Activated T-helper 1 cell treated with Interleukin-2 at 50 U/mL for 16 hours (primary cell): ENCODE results near the gene PBX3.
A peak's percentile ranks its signal among the peaks of the same experiment; 100 is the strongest.

Experiments used
- DNase-seq: peaks from one replicate; pipeline ENCODE4 v3.0.0-alpha.2; 2020; ENCODE audit warnings: low read depth

PBX3 gene

GRCh38 chr9:125747053-125747764, at the start of gene PBX3:
Gene PBX3, plus strand, starts transcription at chr9:125747373.
- peak; percentile 48 for DNase-seq

GRCh38 chr9:125699870-125700269, 47.3 kb upstream of the PBX3 start:
- DNase-seq: no peak

- no peak for DNase-seq
Measured at GRCh38 chr9:125700791-125701190, 46.4 kb upstream of the PBX3 start.

- DNase-seq: no peak
Measured at GRCh38 chr9:125701351-125701750, 45.8 kb upstream of the PBX3 start.

GRCh38 chr9:125703662-125704061, 43.5 kb upstream of the PBX3 start:
- no peak for DNase-seq

GRCh38 chr9:125705893-125706292, 41.3 kb upstream of the PBX3 start:
- no peak for DNase-seq

GRCh38 chr9:125706651-125707471, 40.3 kb upstream of the PBX3 start, which contains the start of gene MAPKAP1:
Gene MAPKAP1, minus strand, starts transcription at chr9:125707208. Its CDS starts 34,634 bp downstream, at chr9:125672574.
- peak; percentile 88 for DNase-seq

- no peak for DNase-seq
Measured at GRCh38 chr9:125707472-125707804, 39.7 kb upstream of the PBX3 start.

GRCh38 chr9:125726456-125727132, 20.6 kb upstream of the PBX3 start:
- DNase-seq: no peak

- DNase-seq: no peak
Measured at GRCh38 chr9:125730168-125730567, 17.0 kb upstream of the PBX3 start.

GRCh38 chr9:125732562-125732961, 14.6 kb upstream of the PBX3 start:
- DNase-seq: no peak

- DNase-seq: no peak
Measured at GRCh38 chr9:125739436-125739835, 7.7 kb upstream of the PBX3 start.

- no peak for DNase-seq
Measured at GRCh38 chr9:125742657-125743056, 4.5 kb upstream of the PBX3 start.

- no peak for DNase-seq
Measured at GRCh38 chr9:125743682-125744428, 3.3 kb upstream of the PBX3 start.

- no peak for DNase-seq
Measured at GRCh38 chr9:125744616-125745015, 2.6 kb upstream of the PBX3 start.

- no peak for DNase-seq
Measured at GRCh38 chr9:125745018-125745417, 2.2 kb upstream of the PBX3 start.

GRCh38 chr9:125745682-125746016, 1.5 kb upstream of the PBX3 start:
- no peak for DNase-seq

- peak; percentile 88 for DNase-seq
Measured at GRCh38 chr9:125746017-125746773, 978 bp upstream of the PBX3 start.

GRCh38 chr9:125746774-125747052, 460 bp upstream of the PBX3 start:
- no peak for DNase-seq

GRCh38 chr9:125747765-125748445, 732 bp downstream of the PBX3 start:
- peak; percentile 10 for DNase-seq

GRCh38 chr9:125748446-125749099, 1.4 kb downstream of the PBX3 start:
- no peak for DNase-seq
